ENCODE results near the gene PRKRIP1.
"Not testable (repeated sequence)": the region's sequence is repeated elsewhere in the genome, so short reads cannot be mapped to it uniquely, and the experiment has no call there.

Gene PRKRIP1

DNA sequence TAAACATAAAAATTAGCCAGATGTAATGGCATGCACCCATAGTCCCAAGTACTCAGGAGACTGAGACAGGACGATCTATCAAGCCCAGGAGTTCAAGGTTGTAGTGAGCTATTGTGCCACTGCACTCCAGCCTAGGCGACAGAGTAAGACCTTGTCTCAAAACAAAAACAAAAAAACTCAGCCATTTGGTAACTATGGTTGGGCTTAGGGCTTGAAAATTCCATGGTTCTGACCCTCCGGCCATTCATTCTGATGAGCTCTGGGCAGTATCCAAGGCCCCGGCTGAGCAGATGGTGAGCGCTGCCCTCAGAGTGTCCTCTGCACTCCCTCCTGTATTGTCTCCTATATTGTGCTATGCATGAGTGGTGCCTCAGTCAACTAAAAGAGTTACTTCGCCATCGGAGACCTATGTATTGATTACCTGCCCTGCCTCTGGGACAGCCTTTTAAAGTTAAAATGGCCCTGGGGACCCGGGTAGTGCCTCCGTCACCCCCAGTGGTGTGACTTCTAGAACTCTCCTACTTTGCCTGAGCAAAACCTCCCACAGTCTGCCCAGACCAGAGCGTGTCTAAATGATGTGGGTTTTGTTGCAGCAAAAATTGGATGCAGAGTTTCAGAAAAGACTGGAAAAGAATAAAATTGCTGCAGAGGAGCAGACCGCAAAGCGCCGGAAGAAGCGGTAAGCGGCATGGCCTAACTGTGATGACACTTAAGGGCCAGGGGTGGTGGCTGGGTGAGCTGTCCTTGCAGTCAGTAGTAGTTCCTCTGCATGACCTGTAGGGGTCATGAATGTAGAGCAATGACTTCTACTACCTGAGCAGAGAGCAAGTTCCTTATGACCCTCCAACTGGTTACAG is 8.1 kb downstream of the PRKRIP1 start:
- DNase-seq (ENCODE audit: low read depth in 2 of 2) = no peak

DNA sequence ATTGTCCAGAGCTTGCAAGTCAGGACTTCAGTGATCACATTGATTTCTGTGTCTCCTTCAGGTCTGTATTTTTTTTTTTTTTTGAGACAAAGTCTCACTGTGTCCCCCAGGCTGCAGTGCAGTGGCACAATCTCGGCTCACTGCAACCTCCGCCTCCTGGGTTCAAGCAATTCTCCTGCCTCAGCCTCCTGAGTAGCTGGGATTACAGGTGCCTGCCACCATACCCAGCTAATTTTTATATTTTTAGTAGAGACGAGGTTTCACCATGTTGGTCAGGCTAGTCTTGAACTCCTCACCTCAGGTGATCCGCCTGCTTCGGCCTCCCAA is 8.7 kb downstream of the PRKRIP1 start:
- not testable (repeated sequence) for DNase-seq (ENCODE audit: low read depth in 2 of 2)

DNA sequence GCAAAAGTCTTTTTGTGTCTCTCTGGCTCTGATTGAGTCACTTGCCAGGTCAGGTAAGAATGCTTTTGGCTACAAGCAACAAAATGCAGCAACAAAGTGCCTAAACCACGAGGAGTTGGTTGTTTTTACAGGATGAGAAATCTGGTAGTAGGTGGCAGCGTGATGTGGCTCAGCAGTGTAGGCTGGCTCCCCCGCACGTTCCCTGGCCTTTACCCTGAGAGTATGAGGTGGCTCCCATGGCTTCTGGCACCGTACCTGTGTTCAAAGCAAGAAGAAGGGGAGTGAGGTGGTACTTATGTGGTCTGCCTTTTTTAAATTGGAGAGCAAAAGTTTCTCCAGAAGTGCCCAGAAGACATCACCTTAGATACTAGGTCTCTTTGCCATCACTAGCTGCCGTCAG is 11.7 kb downstream of the PRKRIP1 start:
- no peak for DNase-seq (ENCODE audit: low read depth in 2 of 2)

DNA sequence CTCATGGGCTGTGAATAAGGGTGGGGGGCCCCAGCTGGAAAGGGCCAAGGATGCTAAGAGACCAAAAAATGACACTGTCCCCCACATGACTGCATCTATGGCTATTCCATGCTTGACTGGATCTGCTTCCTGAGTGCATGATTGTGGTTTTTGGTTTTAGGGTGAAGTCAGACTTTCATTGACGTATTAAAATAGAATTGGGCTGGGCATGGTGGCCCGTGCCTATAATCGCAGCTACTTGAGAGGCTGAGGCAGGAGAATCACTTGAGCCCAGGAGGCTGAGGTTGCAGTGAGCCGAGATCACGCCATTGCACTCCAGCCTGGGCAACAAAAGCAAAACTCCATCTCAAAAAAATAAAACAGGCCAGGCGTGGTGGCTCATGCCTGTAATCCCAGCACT is 12.4 kb downstream of the PRKRIP1 start:
- DNase-seq (ENCODE audit: low read depth in 2 of 2) = not testable (repeated sequence)

DNA sequence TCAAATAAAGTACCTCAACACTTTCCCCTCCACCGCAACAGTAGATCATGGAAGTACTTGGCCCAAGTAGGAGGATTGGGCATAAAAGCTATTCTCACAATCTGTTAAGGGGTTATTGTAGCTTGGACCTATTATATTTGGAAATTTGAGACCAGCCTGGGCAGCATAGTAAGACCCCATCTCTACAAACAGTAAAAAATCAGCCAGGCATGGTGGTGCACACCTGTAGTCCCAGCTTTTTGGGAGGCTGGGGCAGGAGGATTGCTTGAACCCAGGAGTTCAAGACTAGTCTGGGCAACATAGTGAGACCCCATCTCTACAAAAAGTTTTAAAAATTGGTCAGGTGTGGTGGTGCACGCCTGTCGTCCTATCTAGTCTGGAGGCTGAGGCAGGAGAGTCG is 13.2 kb downstream of the PRKRIP1 start:
- DNase-seq (ENCODE audit: low read depth in 2 of 2) = no peak

DNA sequence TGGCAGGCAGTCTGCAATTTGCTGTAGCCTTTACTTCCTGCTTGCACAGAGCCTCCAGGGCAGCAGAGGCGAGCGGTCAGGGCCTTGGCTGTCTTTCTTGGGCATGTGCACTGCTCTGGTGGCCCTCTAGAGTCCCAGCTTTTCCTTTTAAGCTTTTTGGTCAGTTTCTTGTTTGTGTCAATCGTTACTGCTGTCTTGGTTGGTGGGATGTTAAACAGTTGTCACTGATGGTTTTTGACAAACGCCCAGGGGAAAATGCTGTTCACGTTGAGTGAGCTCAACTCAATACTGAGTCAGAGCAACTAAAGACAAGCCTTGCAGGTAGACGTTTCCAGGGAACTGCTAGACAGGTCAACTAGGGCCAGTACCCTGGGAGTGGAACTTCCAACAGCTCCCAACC is 14.0 kb downstream of the PRKRIP1 start:
- DNase-seq (ENCODE audit: low read depth in 2 of 2) = no peak

DNA sequence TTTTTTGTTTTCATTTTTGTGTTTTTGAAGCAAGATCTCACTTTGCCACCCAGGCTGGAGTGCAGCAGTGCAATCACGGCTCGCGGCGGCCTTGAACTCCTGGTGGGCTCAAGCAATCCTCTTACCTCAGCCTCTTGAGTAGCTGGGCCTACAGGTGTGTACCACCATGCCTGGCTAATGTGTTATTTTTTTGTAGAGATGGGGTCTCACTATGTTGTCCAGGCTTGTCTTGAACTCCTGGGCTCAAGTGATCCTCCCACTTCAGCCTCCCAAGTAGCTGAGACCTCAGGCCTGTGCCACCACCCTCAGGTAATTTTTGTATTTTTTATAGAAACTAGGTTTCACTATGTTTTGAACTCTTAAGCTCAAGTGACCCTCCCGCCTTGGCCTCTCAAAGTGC is 14.8 kb downstream of the PRKRIP1 start:
- DNase-seq (ENCODE audit: low read depth in 2 of 2) = no peak

DNA sequence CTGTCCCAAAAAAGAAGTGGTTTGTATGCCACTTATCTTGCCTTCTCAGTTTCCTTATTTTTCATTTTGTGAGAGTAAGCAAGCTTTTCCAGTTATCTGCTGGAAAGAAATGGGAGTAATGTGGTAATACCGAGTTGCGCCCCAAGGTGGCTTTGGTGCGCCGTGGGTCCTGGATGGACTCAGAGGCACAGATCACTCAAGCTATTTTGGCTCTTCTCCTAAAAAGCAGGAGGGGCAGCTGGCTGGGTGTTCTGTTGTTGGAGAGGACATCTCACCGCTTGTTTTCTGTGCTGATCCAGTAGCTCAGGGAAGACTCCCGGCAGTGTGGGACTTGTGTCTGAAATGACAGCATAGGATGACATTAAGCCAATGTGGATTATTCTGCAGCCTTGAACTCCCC is 16.4 kb downstream of the PRKRIP1 start:
- DNase-seq (ENCODE audit: low read depth in 2 of 2) = no peak

DNA sequence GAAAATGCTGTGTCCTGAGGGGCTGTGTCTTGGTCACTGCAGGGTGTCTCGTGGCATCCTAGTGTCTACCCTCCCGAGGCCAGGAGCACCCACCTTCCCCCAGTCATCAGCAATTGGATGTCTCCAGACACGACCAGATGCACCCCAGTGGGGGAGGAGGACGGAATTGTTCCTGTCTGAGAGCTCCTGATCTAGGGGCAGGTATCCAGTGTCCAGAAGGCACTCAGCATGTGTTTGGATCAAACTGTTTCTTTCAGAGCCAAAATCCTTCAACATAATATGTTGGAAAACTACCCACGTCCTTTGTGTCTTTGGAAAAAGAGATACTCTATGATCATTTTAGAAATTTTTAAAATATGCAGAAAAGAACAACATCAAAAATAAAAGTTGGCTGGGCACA is 16.9 kb downstream of the PRKRIP1 start:
- no peak for DNase-seq (ENCODE audit: low read depth in 2 of 2)

DNA sequence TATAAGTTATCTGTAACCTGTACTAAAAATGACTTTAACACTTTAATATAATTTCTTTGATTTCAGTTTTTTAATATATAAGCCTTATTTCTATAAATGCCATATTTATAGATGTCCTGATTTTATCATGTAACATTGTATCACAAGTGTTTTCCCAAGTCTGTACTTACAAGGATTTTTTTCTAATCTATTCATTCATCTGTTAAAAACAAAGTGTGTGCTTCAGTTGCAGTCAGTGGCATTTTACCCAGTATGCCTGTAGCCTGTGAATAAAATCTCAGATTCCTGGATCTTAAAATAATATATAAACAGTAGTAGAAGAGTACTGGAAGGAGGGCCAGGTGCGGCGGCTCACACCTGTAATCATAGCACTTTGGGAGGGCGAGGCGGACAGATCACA is 17.4 kb downstream of the PRKRIP1 start:
- no peak for DNase-seq (ENCODE audit: low read depth in 2 of 2)

DNA sequence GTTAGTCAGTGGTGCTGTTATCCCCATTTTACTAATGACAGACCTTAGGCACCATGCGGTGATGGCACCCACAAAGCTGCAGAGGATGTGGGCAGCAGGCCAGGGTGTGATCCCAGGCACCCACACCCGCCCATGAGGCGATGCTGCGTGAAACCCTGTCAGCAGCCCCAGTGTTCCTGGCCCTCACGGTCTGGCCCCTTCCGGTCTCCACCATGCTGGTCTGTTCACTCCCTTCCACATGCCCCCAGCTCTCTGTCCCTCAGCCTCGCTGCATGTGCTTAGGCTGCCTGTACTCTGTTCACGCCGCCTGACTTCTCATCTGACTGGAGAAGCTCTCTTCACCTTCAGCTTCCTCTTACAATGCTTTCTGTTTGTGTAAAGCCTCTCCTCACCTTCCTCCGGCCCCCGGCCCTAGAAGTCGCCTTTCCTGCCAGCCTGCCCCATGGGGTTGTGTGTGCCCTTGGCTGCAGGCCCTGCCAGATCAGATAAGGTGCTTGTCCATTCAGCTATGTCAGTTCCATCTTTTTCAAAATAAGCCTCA is 19.6 kb downstream of the PRKRIP1 start:
- DNase-seq (ENCODE audit: low read depth in 2 of 2) = no peak

DNA sequence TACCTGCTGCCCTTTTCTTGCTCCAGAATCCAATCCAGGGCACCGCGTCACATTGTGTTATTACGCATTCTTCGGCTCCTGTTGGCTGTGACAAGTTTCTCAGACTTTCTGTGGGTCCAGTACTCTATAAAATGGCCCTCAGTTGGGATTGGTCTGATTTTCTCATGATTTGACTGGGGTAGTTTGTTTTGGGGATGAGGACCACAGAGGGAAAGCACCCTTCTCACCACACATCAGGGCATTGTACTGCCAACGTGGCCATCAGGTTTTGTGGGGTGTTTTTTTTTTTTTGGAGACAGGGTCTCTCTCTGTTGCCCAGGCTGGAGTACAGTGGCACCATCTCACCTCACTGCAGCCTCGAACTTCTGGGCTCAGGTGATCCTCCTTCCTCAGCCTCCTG is 20.2 kb downstream of the PRKRIP1 start:
- DNase-seq (ENCODE audit: low read depth in 2 of 2) = no peak

DNA sequence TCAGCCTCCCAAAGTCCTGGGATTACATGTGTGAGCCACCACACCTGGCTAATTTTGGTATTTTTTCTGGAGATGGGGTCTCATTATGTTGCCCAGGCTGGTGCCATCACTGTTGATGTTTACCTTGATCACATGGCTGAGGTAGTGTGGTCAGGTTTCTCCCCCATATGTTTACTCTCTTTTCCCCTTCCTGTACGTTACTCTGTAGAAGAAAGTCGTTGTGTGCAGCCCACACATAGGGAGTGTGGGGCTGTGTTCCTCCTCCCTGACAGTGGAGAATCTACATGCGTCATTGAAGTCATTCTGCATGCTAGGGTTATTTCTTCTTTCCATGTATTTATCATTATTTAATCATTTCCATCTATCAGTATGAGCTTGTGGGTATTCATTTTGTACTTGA is 20.9 kb downstream of the PRKRIP1 start:
- no peak for DNase-seq (ENCODE audit: low read depth in 2 of 2)

DNA sequence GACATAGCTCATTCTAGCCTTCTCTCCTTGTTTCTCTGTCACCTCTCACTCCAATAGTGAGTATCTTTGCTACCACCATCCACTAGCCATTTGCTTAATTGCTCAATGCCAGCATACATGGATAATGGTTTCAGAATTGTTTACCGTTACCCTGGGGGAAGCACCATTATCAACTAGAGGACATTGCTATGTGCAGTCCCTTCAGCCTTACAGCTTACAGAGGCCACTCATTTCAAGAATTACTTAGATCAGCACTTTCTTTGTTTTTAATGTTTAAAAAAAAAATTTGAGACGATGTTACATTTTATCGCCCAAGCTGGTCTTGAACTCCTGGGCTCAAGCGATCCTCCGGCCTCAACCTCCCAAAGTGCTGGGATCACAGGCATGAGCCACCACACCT is 22.4 kb downstream of the PRKRIP1 start:
- DNase-seq (ENCODE audit: low read depth in 2 of 2) = no peak

DNA sequence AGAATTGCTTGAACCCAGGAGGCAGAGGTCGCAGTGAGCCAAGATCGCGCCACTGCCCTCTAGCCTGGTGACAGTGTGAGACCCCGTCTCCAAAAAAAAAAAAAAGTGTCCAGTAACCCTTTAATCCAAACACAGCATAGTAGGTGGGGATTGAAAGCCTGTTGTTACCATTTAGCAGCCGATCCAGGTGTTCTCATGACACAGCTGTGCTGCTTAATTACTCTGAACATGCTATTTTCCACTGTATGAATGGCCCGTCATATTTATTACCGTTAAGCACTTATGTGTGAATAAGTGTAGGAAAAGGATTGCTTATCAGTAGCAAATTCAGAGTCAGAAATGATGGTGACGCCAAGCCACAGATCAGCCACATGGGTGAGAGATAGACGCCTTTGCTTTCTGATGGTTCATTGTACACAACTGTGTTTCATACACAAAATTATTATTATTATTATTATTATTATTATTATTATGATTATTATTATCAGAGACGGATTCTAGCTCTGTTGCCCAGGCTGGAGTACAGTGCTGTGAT is 25.6 kb downstream of the PRKRIP1 start:
- DNase-seq (ENCODE audit: low read depth in 2 of 2) = no peak

DNA sequence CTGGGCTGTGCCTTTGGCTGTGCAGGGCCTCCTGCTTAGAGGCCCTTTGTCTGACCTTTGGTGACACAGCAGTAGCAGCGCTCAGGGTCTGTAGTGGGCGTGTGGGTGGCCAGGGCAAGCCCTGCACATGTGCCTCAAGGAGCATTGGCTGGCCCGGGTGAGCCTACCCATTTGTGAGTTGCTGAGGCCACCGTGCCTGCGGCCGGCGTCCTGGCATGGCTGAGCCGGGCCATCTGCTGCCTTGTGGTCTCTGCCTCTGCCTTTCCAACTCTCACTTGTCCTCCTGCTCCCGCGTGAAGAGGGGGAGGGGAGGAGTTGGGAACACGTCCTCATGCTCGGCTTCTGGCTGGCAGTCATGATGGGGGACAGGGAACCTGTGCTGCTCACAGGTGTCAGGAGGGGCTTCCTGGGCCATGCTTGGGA is 28.0 kb downstream of the PRKRIP1 start:
- no peak for DNase-seq (ENCODE audit: low read depth in 2 of 2)

DNA sequence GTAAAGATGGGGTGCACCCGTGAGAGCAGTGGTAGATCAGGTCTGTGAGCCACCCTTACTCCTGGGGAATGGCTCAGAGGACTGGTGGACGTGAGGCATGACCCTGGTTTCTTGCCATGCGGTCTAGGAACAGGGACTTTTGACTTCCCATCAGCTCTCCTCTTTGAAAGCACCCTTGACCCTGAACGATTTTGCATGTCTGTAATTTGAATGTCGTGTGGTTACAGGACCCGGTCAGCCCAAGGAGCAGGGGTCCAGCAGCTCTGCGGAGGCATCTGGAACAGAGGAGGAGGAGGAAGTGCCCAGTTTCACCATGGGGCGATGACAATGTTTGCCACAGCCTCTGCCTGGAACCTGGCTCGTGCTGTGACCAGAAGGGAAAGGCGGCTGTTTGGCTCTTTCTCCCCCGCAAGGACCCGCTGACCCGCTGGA is 28.6 kb downstream of the PRKRIP1 start:
- no peak for DNase-seq (ENCODE audit: low read depth in 2 of 2)

DNA sequence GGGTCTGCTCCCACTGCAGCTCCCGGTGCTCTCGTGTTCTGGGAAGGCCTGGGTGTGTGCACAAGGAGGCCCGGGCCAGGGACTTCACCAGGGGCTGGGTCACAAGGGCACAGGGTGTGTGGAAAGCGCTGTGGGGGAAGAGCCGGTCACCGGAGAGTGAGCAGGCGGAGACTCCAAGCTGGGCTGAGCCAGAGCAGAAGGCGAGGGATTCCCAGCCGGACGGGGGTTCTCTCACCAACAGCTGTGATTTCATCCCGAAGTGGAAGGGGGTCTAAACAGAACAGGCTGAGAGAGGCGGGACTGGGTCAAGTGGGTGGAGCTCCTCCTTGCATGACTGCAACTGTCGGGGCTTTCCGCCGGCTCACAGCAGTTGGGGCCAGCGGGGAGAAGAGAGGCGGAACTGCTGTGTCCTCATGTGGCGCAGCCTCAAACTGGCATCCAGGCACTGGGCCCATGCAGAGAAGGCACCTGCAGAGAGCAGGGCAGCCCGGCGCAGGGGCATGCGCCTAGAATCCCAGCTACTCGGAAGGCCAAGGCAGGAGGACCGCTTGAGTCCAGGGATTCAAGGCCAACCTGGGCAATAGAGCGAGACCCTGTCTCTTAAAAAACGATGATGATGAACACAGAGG is 29.6 kb downstream of the PRKRIP1 start:
- peak; percentile 56 to 60 for DNase-seq (ENCODE audit: low read depth in 2 of 2)

DNA sequence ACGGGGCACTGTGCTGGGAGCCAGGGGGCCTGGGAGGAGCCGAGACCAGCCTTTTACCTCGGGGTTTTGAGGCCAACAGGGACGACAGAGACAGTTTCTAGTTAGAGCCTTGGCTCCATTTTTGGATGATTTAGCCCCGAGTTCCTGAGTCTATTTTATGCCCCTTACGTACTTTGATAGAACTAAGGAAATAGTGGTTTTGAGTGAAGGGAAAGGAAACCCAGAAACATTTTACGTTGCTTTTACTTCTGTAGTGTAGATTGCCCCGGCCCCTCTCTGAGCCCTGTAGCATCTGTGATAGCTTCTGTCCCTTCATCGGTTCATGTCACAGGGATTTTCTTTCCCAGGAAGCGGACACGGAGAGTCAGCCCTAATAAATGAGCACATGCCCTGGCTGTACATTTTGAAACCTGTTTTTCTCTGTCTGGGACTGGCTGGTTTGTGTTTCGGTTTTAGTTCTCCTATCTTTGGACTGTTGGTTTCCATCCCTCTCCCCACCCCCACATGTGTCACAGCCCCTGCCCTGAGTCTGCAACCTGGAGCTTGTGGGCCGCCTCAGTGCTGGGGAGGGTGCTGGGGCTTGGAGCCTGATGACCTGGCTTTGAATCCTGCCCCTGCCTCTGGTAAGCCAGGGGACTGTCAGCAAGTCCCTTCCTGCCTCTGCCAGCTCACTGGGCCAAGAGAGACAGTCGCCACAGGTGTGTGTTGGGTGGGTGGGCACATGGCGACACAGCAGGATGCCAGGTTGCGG is 30.3 kb downstream of the PRKRIP1 start:
- DNase-seq (ENCODE audit: low read depth in 2 of 2) = peak in 1 of 2 donors; percentile 54

DNA sequence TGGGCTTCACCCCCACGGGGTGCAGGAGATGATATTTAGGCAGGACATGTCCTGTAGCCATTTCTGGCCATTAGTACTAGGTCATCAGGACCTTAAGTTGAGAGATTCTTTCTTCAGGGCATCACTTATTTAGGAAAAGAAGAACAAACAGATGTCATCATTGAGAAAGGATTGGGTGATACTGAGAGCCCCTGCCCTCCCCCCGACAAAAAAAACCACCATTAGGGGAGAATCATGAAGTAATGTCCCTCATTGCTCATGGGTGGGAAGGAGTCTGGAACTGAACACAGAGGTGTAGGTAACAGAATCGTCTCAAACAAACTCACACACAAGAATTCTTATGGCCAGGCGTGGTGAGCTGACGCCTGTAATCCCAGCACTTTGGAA is 30.8 kb downstream of the PRKRIP1 start:
- no peak for DNase-seq (ENCODE audit: low read depth in 2 of 2)

DNA sequence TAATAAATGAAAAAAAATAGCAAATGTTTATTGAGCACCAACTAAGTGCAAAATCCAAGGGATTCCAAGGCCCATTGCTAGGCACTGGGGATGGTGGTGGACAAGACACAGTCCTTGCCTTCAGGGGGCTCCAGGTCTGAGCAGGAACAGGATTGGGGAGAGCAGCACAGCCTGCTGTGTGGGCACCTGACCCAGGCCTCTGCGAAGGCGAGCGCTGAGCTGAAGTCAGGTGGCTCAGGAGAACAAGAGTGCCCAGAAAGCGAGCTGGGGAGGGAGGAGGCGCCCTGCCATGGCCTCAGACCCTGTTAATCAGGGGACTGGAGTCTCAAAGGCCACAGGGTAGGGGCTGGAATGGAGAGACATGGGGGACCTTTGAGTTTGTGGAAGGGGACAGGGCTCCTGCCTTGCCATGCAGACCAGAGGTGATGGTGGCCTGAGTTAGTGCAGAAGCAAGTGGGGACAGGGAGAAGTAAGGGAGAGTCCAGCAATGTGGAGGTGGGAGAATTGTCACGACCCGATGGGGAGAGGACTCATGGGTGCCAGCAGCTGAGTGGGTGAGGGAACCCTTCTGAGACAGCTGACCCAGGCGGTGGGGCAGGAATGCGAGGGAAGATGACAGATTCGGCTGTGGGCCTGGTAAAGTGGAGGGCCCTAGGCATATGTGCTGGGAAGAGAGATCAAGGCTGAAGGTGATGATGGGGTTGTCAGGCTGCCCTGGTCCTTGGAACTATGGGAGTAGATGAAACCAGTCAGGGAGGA is 33.2 kb downstream of the PRKRIP1 start:
- no peak for DNase-seq (ENCODE audit: low read depth in 2 of 2)

Measured in stimulated activated CD4-positive, alpha-beta T cell treated with anti-CD3 and anti-CD28 coated beads, Interleukin-1b, Interleukin-23, amount 100 ng/mL, for 1 hour (primary cell).